ENCODE data around the gene ZNF565.
"Not testable (repeated sequence)": the region's sequence is repeated elsewhere in the genome, so short reads cannot be mapped to it uniquely, and the experiment has no call there.

Gene ZNF565

GRCh38 chr19:36149673-36150406 lies 64.6 kb downstream of the ZNF565 start:
- no peak for DNase-seq

- no peak for DNase-seq
Measured at GRCh38 chr19:36144624-36145023, 69.8 kb downstream of the ZNF565 start.

DNA sequence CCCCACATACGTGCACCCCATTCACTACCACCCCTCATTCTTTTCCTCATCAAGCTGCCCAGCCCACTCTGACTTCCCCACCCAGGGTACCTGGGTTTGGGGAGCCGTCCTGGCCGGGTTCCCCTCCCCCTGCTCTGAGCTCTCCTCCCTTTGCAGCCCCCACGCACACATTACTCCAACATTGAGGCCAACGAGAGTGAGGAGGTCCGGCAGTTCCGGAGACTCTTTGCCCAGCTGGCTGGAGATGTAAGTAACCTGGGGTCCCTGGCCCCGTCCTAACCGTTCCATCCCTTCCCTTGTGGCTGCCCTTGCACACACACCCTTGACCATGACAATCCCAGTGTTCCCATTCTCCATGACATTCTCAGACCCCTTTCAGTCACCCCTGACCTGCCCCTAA lies 72.0 kb downstream of the ZNF565 start:
- DNase-seq = no peak

DNA sequence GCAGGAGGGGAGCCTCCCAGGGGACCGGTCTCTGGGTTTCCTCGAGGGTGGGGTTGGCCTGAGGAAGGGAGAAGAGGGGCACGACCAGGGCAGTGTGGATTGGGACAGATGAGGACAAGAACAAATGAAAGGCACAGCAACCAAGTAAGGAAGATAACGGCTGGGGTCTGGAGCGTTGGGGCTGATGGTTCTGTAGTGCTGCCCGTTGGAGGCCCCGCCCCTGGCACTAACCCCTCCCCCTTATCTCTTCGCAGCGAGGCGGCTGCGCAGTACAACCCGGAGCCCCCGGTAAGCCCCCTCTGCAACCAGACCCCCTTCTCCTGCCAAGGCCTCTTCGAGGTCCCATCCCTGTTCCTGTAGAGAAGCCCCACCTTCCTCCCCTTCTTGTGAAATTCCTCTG lies 72.4 kb downstream of the ZNF565 start:
- DNase-seq = no peak

DNA sequence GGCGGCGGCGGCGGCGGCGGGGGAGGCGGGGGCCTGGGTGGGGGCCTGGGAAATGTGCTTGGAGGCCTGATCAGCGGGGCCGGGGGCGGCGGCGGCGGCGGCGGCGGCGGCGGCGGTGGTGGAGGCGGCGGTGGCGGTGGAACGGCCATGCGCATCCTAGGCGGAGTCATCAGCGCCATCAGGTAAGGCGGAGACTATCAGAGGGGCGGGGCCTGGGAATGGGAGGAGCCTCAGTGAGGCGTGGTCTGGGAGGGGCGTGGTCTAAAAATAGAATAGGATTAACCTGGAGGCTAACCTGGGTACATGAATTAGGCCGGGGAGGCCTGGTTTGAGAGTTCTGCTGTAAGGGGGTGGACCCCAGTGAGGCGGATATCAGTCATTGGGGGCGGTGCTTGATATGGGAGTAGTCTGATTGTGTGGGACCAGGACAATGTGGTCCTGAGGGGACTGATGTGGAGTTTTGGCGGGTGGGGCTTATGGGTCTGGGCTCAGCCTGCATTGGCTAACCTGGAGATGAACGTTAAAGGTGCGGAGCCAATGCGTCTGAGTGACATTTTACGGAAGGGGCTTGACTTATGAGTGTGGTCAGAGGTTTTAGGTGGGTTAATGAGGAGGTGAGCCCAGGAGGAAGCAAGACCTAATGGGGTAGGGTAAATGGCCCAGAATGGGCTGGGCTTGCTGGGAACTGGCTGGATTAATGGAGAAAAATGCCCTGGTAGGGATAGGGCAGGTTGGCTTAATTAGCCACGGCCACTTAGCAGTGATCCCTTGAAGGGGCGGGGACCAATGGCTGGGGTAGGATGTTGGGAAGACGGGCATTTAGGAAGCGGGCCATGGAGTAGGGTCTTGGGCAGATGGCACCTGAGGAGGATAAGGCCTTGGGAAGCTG lies 73.2 kb downstream of the ZNF565 start:
- DNase-seq = peak; percentile 86

- DNase-seq = peak; percentile 76
Measured at GRCh38 chr19:36140304-36141038, 74.0 kb downstream of the ZNF565 start.

- peak; percentile 93 for DNase-seq
Measured at GRCh38 chr19:36139473-36140303, 74.8 kb downstream of the ZNF565 start, which contains the start of gene CAPNS1. Gene CAPNS1, plus strand, starts transcription at chr19:36140066. Its CDS starts 946 bp downstream, at chr19:36141012.

DNA sequence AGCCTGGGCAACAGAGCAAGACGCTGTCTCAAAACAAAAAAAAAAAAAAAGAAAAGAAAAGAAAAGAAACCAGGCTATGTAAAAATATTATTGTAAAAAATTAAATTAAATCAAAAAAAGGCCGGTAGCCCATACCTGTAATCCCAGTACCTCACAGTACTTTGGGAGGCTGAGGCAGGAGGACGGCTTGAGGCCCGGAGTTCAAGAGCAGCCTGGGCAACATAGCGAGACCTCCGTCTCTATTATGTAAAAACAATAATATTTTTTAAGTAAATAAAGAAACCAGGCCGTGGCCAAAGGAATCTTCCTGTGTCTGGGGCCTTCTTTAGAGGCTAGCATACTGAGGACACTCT lies 75.4 kb downstream of the ZNF565 start:
- no peak for DNase-seq

GRCh38 chr19:36136964-36137686 lies 77.3 kb downstream of the ZNF565 start:
- DNase-seq = no peak

- not testable (repeated sequence) for DNase-seq
Measured at GRCh38 chr19:36134867-36135266, 79.6 kb downstream of the ZNF565 start.
